B cell (primary cell): ENCODE data around the gene CD55. TPM values are rescaled to one million over a fixed set of nuclear protein-coding genes. Genes with fewer than 3 reads are reported as not detected.

Experiments used
- ATAC-seq: fragments of 200-7000 bp; cut with Tn5 transposase; one replicate; pipeline ENCODE4 v1.10.0; 2021; ENCODE audit warnings: low read depth, mild to moderate bottlenecking, moderate number of reproducible peaks, moderate library complexity
- CTCF ChIA-PET: fragments of 350-600 bp; sonication (Branson Sonifier 250); formaldehyde crosslinking; loops from one replicate; lab custom pipeline; 2021; ENCODE audit warnings: antibody characterized with exemption, inconsistent platforms; lab: Charles Lee
- POLR2A ChIA-PET: fragments of 350-600 bp; sonication (Branson Sonifier 250); formaldehyde crosslinking; loops from one replicate; lab custom pipeline; 2021; ENCODE audit warnings: antibody characterized with exemption; lab: Charles Lee
- DNase-seq: peaks from one replicate; pipeline ENCODE4 v3.0.0; 2013
- H2AFZ ChIP-seq: 2 replicates; pipeline ENCODE4 v1.6.1; 2012; ENCODE audit warnings: mild to moderate bottlenecking, low read depth, low read length; ENCODE audit not compliant: insufficient read depth, poor library complexity, severe bottlenecking
- H3K27ac ChIP-seq, 2 donors: 1 replicate in 1 of 2; 2 replicates in 1 of 2; pipeline ENCODE4 v1.5.1; 2012 to 2013; ENCODE audit warnings: low read length in 2 of 2, mild to moderate bottlenecking in 2 of 2, moderate library complexity in 1 of 2
- H3K27me3 ChIP-seq, 4 experiments: fragments of 200-600 bp in 1 of 4; sonication (generic) in 1 of 4; replicated peaks in 1 of 4; 1 replicate in 2 of 4; 2 replicates in 2 of 4; pipeline versions ENCODE4 v1.6.1 to v1.7.0; 2013 to 2016; ENCODE audit warnings: low read length in 3 of 4, mild to moderate bottlenecking in 2 of 4, mixed read lengths in 1 of 4, moderate library complexity in 1 of 4; ENCODE audit not compliant: insufficient read depth in 4 of 4, control insufficient read depth in 3 of 4; ENCODE audit errors: control extremely low read depth in 1 of 4
- H3K36me3 ChIP-seq, 2 experiments: replicated peaks in 1 of 2; 1 replicate in 1 of 2; 2 replicates in 1 of 2; pipeline versions ENCODE4 v1.6.1 to v1.7.1; 2013; ENCODE audit warnings: low read length in 1 of 2; ENCODE audit not compliant: insufficient read depth in 2 of 2, control insufficient read depth in 1 of 2; ENCODE audit errors: control extremely low read depth in 1 of 2, extremely low read depth in 1 of 2
- H3K4me1 ChIP-seq, 2 donors: fragments of 200-600 bp in 1 of 2; sonication (generic) in 1 of 2; 1 replicate in 1 of 2; 2 replicates in 1 of 2; pipeline versions ENCODE4 v1.5.1 to v1.6.1; 2013 to 2017; ENCODE audit warnings: low read length in 2 of 2; ENCODE audit not compliant: control insufficient read depth in 2 of 2, insufficient read depth in 2 of 2
- H3K4me2 ChIP-seq: replicated peaks from 2 replicates; pipeline ENCODE3; 2012; ENCODE audit warnings: mild to moderate bottlenecking, low read depth, low read length; ENCODE audit not compliant: poor library complexity, severe bottlenecking
- H3K4me3 ChIP-seq, 5 experiments: fragments of 200-600 bp in 1 of 5; sonication (generic) in 1 of 5; 1 replicate in 3 of 5; 2 replicates in 2 of 5; pipeline versions ENCODE4 v1.5.1 to v1.7.0; 2011 to 2016; ENCODE audit warnings: low read length in 4 of 5, mild to moderate bottlenecking in 4 of 5, low read depth in 2 of 5, control low read depth in 1 of 5, moderate library complexity in 1 of 5; ENCODE audit not compliant: insufficient read depth in 1 of 5; ENCODE audit errors: control extremely low read depth in 1 of 5, extremely low read depth in 1 of 5
- H3K79me2 ChIP-seq: fragments of 200-600 bp; sonication (generic); one replicate; pipeline ENCODE4 v1.6.0; 2016; ENCODE audit warnings: low read length; ENCODE audit not compliant: control insufficient read depth, insufficient read depth
- H3K9ac ChIP-seq: fragments of 200-600 bp; sonication (generic); 2 replicates; pipeline ENCODE4 v1.6.1; 2017; ENCODE audit warnings: mild to moderate bottlenecking, low read length, moderate library complexity
- H3K9me3 ChIP-seq, 3 donors: one replicate each; pipeline versions ENCODE4 v1.6.1 to v1.7.1; 2013; ENCODE audit warnings: low read length in 2 of 3; ENCODE audit not compliant: control insufficient read depth in 2 of 3, insufficient read depth in 1 of 3; ENCODE audit errors: control extremely low read depth in 1 of 3
- H4K20me1 ChIP-seq: 2 replicates; pipeline ENCODE4 v1.6.0; 2012; ENCODE audit warnings: mild to moderate bottlenecking, low read length; ENCODE audit not compliant: insufficient read depth, control insufficient read depth, poor library complexity, severe bottlenecking
- H3K27ac Mint-ChIP-seq: one replicate; pipeline ENCODE4 v1.8.0; 2021; ENCODE audit warnings: mixed read lengths
- H3K27me3 Mint-ChIP-seq: one replicate; pipeline ENCODE4 v1.8.0; 2021; ENCODE audit warnings: mixed read lengths
- H3K4me1 Mint-ChIP-seq: one replicate; pipeline ENCODE4 v1.8.0; 2021; ENCODE audit warnings: mixed read lengths
- H3K4me3 Mint-ChIP-seq: one replicate; pipeline ENCODE4 v1.8.0; 2021; ENCODE audit warnings: mixed read lengths
- H3K9me3 Mint-ChIP-seq: one replicate; pipeline ENCODE4 v1.8.0; 2022; ENCODE audit warnings: mixed read lengths; ENCODE audit not compliant: insufficient read depth
- EZH2 ChIP-seq: IDR thresholded peaks from 2 replicates; pipeline ENCODE4 v1.6.1; 2012; ENCODE audit warnings: borderline replicate concordance, low read depth, mild to moderate bottlenecking, moderate library complexity, low read length; ENCODE audit not compliant: insufficient read depth, poor library complexity, severe bottlenecking
- WGBS: methylation state at CpG from one replicate; pipeline ENCODE4 v1.1.5; 2013; ENCODE audit warnings: missing lambda C conversion rate; ENCODE audit not compliant: insufficient coverage; 5-methylcytosine and 5-hydroxymethylcytosine counted together
- intact Hi-C: fragments of 100-400 bp; cut with micrococcal nuclease; formaldehyde crosslinking; loops from one replicate; pipeline ENCODE4 v1.10.0; 2022
- polyA plus RNA-seq: library from polyadenylated mRNA; depleted of rRNA; stranded (reverse); fragments of >200 nt; gene quantifications from 2 replicates; pipeline ENCODE4 v1.2.3, GENCODE V29; 2012
- total RNA-seq, 2 donors: library from RNA; stranded (reverse); fragments of 120-200 nt in 1 of 2; gene quantifications; 1 replicate in 1 of 2; 2 replicates in 1 of 2; pipeline versions ENCODE4 v1.2.3 to v1.2.4, GENCODE V29; 2013 to 2022
- TF ChIP-seq, protein P1 (sequence below): fragments of 200-600 bp; IDR thresholded peaks from one replicate; pipeline ENCODE4 v1.8.0; 2022; ENCODE audit warnings: antibody characterized with exemption, mild to moderate bottlenecking

The CD55 gene
- total and polyA plus RNA-seq, 2 donors (not counting 1 experiment from before 2014, with no cell fraction given): 98.3 to 239 TPM

DNA sequence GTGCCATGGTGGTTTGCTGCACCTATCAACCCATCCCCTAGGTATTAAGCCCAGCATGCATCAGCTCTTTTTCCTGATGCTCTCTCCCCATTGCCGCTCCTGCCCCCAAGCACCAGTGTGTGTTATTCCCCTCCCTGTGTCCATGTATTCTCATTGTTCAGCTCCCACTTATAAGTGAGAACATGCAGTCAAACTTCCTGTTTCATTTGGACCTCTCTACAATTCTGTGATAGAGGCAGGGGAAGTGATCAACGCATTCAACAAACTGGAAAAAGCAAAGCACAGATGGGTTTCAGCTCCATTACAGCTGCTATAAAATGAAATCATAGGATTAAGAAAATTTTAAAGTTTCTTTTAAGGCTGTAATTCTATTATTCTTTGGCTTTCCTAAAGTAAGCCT, 23.3 kb upstream of the CD55 start:
- Mint-ChIP-seq H3K9me3 (no peaks in the 10 kb centered on the region), H3K27ac (peak overlapping the region; percentile 83), H3K4me1 (peaks cover 26% of the 10 kb centered on the region), H3K27me3 (no peaks in the 10 kb centered on the region), H3K4me3 (peak overlapping the region; percentile 58)
- H3K9me3 ChIP-seq: peaks cover 0 to 2% (median 0%) of the 10 kb centered on the region in 3 donors
- no peaks in the 10 kb centered on the region for H3K79me2 ChIP-seq
- H3K9ac ChIP-seq: peak overlapping the region; percentile 38
- peak overlapping the region; percentile 65 for H3K4me2 ChIP-seq
- ChIA-PET POLR2A (interaction anchor here (1.2 kb wide), 2 partner anchors 19 to 23 kb away, joined by 4 to 13 read pairs; partner anchors contain the start of gene CD55), CTCF (interaction anchor here (1.1 to 2.1 kb wide), 5 partner anchors 8 to 214 kb away, joined by 3 to 8 read pairs (median 4); partner anchors contain the start of gene CD55)
- peak overlapping the region; percentile 14 to 78 for H3K27ac ChIP-seq
- DNase-seq (peak; percentile 52), ATAC-seq (peak; percentile 69)
- no peaks in the 10 kb centered on the region for H4K20me1 ChIP-seq
- H3K4me3 ChIP-seq: peak overlapping the region in 2 of 5 experiments; percentile 27 to 31
- no peaks in the 10 kb centered on the region for H3K27me3 ChIP-seq
- TF ChIP-seq EZH2: no peak
- TF ChIP-seq, protein P1, sequence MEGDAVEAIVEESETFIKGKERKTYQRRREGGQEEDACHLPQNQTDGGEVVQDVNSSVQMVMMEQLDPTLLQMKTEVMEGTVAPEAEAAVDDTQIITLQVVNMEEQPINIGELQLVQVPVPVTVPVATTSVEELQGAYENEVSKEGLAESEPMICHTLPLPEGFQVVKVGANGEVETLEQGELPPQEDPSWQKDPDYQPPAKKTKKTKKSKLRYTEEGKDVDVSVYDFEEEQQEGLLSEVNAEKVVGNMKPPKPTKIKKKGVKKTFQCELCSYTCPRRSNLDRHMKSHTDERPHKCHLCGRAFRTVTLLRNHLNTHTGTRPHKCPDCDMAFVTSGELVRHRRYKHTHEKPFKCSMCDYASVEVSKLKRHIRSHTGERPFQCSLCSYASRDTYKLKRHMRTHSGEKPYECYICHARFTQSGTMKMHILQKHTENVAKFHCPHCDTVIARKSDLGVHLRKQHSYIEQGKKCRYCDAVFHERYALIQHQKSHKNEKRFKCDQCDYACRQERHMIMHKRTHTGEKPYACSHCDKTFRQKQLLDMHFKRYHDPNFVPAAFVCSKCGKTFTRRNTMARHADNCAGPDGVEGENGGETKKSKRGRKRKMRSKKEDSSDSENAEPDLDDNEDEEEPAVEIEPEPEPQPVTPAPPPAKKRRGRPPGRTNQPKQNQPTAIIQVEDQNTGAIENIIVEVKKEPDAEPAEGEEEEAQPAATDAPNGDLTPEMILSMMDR: no peak
- intact Hi-C loops: no loop called here
- H2AFZ ChIP-seq: peak overlapping the region; percentile 52
- H3K36me3 ChIP-seq: no peaks in the 10 kb centered on the region
- peaks cover 20 to 22% of the 10 kb centered on the region in 2 donors for H3K4me1 ChIP-seq
- no CpG with 5 or more reads among the region's 2 CpGs for WGBS
